Cortex of kidney (tissue), 1 donor: ENCODE measurements around the gene NEU2.
"Not testable (repeated sequence)": the region's sequence is repeated elsewhere in the genome, so short reads cannot be mapped to it uniquely, and the experiment has no call there.

ENCODE experiments used
- DNase-seq: peaks from one replicate; lab custom pipeline; 2025; lab: John Stamatoyannopoulos, UW

Gene NEU2

DNA sequence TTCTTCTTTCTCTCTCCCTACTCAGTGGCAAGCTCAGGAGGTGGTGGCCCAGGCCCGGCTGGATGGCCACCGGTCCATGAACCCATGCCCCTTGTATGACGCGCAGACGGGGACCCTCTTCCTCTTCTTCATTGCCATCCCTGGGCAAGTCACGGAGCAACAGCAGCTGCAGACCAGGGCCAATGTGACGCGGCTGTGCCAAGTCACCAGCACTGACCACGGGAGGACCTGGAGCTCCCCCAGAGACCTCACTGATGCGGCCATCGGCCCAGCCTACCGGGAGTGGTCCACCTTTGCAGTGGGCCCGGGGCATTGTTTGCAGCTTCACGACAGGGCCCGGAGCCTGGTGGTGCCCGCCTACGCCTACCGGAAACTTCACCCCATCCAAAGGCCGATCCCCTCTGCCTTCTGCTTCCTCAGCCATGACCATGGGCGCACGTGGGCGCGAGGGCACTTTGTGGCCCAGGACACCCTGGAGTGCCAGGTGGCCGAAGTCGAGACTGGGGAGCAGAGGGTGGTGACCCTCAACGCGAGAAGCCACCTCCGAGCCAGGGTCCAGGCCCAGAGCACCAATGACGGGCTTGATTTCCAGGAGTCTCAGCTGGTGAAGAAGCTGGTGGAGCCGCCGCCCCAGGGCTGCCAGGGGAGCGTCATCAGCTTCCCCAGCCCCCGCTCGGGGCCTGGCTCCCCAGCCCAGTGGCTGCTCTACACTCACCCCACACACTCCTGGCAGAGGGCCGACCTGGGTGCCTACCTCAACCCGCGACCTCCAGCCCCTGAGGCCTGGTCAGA, 1.8 kb downstream of the NEU2 start:
- DNase-seq = no peak

DNA sequence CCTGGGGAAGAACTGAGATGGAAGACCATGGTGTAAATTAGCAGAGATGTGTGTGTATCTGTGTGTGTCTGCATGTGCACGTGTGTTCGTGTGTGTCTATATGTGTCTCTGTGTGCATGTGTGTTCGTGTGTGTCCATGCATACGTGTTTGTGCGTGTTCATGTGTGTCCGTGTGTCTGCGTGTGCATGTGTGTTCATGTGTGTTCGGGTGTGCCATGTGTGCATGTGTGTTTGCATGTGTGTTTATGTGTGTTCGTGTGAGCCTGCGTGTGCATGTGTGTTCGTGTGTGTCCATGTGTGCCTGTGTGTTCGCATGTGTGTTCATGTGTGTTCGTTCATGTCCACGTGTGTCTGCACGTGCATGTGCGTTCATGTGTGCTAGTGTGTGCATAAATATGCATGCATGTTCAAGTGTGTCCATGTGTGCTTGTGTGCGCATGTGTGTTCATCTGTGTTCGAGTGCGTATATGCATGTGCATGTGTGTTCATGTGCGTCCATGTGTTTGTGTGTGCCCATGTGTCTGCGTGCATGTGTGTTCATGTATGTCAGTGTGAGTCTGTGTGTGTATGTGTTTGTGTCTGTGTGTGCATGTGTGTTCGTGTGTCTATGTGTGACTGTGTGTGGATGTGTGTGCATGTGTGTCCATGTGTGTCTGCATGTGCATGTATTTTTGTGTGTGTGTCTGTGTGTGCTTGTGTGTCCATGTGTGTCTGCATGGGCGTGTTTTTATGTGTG, 3.1 kb downstream of the NEU2 start:
- no peak for DNase-seq

DNA sequence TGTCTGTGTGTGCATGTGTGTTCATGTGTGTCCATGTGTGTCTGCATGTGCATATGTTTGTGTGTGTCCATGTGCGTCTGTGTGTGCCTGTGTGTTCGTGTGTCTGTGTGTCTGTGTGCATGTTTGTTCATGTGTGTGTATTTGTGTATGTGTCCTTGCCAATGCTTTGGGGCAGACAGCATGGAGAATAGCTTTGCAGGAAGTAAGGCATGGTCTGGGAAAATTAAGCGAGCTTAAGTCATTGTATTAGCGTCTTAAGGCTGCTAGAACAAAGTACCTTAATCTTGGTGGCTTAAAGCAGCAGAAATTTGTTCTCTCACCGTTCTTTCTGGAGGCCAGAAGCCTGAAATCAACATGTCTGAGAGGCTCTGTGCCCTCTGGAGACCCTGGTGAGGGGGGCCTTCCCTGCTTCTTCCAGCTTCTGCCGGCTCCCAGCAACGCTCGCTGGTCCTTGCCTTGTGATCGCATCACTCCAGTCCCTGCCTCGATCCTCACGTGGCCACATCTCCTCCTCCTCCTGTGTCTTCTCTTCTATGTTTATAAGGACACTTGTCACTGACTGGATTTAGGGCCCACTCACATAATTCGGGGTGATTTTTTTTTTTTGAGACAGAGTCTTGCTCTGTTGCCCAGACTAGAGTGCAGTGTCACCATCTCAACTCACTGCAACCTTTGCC, 3.8 kb downstream of the NEU2 start:
- no peak for DNase-seq

DNA sequence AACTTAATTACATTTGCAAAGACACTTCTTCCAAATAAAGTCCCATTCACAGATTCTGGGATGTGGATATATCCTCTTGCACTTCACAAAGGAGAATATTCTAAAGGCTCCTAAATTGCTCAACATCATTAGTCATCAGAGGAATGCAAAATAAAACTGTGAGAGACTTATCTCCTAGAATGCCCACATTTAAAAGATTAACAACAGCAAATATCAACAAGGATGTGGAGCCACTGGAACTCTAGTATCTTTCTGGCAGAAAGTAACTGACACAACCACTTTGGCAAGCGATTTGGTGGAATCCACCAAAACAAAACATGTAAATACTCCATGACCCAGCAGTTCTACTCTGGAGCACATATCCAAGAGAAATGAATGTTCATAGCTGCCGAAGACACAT, 4.6 kb downstream of the NEU2 start:
- no peak for DNase-seq

DNA sequence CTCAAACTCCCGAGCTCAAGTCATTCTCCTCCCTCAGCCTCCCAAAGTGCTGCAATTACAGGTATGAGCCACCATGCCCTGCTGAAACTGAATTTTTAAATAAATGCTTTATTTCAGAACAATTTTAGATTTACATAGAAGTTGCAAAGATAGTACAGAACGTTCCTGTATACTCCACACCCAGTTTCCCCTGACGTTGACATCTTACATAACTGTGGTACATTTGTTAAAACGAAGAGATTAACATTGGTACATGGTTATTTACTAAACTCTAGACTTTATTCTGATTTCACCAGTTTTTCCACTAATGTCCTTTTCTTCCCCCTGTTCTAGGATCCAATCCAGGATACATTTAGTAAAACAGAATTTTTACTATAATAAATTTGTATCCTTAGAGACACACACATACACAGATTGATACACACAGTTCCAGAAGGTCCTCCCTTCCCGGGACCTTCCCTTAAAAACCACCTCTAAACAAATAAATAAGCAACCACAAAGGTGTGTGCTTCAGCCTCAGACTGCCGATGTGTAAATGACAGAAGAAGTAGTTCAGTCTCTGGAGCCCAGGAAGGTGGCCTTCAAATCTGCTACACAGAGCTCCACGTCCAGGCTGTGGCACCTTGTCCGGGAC, 6.9 kb downstream of the NEU2 start:
- no peak for DNase-seq

DNA sequence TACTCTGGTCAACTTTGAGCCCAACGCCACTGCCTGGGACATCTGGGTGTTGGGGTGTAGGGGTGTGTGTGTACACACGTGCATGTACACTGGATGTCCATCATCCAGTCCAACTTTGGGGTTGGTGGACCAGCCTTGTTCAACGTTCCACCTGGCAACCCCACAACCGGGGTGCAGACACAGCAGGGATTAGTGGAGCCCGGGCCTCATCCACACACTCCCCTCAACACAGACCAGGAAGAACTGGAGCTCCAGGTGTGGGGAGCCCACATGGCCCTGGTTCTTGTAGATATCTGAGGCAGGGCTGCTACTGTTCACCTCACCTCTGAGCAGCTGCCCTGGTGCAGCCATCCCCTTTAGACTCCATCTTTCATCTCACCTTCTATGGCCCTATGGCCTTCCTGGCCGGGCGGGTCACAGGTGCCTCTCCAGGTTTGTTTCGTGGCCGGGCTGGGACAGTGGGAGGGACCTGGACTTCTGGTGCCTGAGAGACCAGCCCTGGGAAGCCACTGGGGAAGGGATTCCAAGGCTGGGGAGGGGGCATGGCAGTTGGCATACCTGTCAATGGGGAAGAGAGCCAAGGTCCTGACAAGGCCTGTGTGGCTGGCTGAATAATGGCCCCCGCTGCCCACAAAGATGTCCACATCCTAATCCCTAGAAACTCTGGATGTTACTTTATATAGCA, 7.5 kb downstream of the NEU2 start:
- no peak for DNase-seq

DNA sequence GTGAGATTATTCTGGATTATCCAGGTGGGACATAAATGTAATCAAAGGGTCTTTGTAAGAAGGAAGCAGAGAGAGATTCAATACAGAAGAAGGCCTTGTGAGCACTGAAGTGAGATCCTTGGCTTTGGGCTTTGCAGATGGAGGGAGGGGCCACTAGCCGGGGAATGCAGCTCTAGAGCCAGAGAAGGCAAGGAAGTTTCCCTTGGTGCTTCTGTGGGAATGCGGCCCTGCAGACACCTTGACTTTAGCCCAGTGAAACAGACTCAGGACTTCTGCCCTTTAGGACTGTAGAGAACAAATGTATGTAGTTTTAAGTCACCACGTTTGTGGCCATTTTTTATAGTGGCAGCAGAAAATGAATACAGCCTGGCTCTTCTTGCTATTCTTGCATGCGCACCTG, 8.1 kb downstream of the NEU2 start:
- no peak for DNase-seq

DNA sequence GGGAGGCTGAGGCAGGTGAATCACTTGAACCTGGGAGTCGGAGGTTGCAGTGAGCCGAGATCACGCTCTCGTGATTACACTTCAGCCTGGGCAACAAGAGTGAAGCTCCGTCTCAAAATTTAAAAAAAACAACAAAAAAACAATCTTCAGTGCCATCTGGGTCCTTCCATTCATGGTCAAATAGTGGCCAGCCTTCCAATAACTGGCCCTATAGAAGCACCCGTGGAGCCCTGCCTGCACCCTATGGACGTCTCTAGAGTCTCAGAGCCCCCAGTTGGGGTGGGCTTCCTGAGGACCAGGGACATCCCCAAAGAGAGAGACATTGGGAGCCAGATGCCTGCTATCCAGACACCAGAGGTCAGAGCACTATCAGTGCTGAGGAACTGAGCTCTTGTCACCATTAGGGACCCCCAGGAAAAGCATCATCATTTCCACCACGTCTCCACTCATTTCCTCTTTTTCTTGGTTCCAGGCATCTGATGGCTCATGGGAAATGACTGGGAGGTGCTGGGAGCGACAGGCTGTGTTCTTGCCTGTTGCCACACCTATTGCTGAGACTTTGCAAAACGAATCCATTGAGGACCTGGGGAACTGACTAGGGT, 9.4 kb downstream of the NEU2 start:
- no peak for DNase-seq

DNA sequence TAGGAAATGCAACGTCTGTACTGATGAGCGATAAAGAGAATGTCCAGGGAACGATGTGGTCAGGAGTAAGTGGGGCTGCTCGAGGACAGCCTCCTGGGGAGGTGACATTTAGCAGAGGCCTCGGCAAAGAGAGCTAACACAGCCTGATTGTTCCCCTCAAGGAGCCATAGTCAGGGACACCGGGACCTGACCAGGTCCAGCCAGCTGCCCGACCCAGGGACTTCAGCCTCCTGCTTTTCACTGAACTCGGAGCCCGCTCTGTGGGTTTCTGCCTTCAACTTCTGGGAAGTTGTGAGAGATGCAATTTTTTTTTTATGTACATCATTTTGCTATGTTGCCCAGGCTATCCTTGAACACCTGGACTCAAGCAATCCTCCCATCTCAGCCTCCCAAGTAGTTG, 10.1 kb downstream of the NEU2 start:
- DNase-seq = no peak

DNA sequence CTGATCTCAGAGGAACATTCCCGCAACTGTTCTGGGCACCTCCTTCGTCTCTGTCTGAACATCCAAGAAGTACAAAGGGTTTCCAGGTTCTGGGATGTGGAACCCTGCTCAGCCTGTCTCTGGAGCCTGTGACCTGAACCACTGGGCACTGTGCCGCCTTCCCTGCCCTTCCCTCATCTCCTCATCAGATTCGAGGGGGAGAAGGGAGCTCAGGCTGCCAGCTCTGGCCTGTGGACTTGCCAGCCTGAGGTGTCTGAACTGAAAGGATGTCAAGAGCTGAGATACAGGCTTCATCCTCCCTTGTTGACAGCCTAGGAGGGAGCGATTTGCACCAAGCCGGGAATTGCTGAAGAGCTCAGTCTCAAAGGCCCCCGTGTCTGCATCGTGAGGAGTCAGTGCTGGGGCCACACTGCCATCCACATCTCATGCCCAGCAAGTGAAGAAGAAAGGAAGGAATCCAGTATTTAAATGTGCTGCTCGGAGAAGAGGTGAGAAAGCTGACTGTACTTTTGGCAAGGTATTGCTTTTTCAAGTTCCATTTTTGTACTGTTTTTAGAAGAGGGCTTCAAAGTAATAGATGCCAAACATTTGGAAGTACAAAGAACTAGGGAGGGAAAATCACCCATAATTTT, 12.6 kb downstream of the NEU2 start:
- no peak for DNase-seq

DNA sequence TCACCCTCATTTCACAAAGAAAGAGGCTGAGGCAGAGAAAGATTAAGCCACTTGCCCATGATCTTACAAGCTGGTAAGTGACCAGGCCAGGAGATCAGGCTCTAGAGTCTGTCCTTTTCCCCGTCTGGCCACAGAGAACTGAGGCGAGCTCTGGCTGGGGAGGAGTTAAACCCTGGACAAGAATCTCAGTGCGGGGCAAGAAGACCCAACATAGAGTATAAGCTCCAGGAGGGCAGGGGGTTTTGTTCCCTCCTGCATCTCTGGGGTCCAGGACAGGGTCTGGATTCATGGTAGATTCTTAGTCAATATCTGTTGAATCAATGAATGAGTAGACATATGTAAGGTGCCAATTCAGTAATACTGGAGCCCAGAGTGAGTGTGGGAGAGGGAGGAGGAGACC, 14.7 kb downstream of the NEU2 start:
- DNase-seq = no peak

DNA sequence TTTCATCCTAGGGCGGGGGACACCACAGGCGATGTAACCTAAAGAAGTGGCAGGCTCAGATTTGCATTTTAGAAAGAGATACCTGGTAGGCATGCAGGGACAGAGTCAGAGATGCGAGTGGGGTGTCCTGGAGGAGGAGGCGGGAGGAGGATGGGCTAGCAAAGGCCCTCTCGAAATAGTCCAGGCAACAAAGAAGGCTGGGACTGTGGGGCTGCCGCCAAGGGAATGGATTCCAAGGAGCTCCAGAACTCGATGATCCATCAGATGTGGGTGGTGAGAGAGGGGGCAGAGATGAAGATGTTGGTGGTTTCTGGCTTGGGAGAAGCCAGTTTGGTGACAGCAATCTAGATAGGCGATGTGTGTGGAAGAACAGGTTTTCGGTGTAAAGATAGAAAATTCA, 15.2 kb downstream of the NEU2 start:
- DNase-seq = no peak

DNA sequence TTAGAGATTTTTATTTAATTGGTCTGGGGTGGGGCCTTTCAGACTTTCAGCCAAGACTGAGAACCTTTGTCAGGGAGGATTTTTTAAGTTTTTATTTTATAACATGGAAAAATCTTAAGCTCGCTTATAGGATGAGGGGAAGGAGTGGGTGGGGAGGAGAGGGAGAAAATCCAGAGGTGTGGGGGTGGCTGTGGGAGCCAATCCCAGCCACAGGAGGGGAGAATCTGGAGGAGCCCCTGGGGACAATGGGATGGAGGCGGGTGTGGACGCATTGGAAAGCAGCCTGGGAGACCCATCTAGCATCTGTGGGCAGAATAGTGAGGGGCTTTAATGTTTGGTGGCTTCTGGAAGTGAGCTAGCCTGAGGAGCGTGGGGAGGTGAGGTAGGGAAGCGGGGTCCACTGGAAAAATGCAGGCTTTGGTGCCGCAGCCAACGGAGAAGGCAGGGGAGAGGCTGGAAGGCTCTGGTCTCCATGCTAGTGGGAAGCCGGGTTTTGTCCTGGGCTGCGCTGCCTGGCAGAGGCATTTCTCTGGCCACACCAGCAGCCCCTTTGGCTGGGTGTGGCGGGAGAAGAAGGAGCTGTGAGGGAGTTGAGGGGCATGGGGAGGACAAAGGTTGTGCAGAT, 16.2 kb downstream of the NEU2 start:
- no peak for DNase-seq

DNA sequence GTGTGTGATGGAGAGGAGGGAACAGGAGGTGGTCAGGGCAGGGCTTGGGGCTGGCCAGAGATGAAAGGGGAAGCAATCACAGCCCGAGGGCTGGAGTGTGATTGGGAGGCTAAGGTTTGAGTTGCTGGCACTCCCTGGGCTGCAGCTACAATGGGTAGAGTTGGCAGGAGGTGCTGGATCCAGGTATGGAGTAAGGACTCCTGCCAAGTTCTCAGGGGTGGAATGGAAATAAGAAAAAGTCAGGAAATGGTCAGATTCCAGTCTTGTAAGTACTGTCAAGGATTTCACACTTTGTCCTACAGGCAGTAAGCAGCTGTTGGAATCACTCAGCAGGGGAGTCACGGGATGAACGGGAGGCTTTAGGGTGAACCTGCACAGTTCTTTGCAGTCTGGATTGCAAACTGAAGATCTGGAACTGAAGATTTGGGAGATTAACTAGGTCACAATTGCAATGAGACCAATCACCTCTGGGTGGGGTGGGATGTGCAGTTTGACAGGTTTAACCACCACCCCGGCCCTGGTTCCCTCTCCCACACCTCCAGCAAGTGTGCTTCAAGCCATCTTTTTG, 16.8 kb downstream of the NEU2 start:
- DNase-seq = no peak

DNA sequence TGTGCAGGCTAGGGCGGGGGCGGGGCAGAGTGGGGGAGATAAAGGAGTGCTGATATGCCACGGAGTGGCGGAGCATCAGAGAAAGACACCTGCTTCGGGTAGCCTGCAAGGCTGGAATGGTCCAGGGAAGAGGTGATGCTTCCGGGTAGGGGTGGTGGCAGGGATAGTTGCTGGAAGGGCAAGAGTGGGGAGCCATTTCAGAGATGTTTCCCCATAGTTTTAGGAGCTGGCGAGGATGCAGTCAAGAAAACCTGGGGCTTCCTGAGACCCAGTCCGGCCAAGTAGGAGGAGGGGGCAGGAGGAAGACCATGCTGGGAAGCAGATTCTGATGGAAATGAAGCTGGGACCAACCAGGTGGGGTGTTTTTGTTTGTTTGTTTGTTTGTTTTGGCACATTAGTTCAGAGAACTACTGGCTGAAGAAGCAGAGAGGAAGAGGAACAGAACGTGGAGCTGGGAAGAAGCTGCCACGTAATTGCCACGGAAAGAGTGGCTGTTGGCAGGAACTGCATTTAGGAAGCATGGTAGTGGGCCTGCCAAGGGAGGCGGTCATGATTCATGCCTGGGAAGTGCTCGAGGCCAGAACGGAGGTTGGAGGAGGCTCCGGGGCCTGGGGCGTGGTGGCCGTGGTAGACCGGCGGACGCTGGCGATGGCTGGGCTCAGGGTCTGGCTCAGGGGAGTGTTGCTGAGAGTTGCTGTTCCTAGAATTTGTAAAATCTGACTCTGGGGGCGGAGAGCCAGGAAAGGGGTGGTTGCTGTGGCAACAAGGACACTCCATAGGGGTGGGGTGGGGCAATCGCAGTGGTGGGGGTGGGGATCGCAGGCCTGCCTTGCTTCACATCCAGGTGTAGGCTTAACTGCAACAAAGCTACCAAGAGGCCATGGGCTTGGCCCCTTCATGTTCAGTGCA, 19.0 kb downstream of the NEU2 start:
- DNase-seq = no peak

DNA sequence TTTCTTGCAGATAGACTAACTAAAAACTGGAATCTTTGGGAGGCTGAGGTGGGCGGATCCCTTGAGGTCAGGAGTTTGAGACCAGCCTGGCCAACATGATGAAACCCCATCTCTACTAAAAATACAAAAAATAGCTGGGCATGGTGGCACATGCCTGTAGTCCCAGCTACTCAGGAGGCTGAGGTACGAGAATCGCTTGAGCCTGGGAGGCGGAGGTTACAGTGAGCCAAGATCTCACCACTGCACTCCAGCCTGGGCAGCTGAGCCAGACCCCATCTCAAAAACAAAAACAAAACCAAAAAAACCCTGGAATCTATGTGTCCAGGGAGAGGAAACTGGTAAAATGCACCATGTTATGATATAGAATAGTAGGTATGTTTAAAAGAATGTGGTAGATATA, 20.0 kb downstream of the NEU2 start:
- not testable (repeated sequence) for DNase-seq

DNA sequence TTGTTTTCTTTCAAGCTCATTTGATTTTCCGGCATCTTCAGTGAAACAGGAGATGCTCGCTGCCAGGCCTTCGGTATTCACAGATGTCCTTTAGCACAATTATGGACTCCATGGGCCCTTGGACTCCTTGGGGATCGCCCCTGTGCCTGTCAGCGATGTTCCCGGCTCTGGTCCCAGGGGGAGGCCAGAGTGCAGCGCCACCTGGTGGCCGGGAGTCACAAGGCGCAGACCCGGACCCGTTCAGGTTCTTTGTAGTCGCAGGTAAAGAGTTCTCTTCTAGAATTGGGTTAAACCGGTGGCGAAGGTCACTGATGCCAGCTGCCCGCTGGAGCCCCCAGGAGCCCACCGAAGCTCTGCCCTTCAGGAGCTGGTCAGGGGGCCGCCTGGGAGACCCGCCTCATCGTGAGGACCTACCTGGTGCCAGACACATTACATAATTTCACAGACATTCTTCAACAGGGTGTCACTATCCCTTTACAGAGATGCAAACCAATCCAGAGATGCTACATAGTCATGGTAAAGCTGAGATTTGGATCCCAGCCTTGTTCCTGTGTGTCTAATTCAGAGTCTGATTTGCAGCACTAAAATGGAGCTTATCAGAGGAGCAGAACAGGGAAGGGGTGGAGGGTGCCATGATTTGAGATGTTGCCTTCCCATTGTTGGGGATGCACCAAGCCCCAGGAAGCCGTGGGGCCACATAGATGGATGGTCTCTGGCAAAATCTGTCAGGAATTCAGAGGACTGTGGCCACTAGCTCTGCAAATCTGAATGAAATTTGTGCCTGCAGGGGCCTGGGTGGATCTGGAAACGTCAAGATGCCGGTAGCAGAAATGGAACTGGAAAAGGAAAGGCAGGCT, 21.7 kb downstream of the NEU2 start:
- no peak for DNase-seq

DNA sequence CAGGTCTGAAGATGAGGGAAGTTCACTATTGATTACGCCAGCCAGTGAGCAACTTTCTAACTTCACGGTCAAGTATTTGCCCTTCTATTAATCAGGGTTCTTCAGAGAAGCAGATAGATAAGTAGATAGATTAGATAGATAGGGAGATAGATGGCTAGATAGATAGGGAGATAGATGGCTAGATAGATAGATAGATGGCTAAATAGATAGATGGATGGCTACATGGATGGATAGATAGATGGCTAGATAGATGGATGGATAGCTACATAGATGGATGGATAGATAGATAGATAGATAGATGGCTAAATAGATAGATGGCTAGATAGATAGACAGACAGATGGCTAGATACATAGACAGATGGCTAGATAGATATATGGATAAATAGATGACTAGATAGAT, 22.9 kb downstream of the NEU2 start:
- DNase-seq = no peak
